ENCODE measurements around the gene PIGN.

The PIGN gene

GRCh38 chr18:61998957-61999356, 187.9 kb downstream of the PIGN start:
- no peak for DNase-seq (ENCODE audit: low spot score)

GRCh38 chr18:61998335-61998734, 188.5 kb downstream of the PIGN start:
- DNase-seq (ENCODE audit: low spot score), result no peak

- no peak for DNase-seq (ENCODE audit: low spot score)
Observed at GRCh38 chr18:61995618-61996017, 191.2 kb downstream of the PIGN start.

- DNase-seq (ENCODE audit: low spot score), result no peak
Observed at GRCh38 chr18:61993831-61994230, 193.0 kb downstream of the PIGN start.

GRCh38 chr18:61992923-61993322, 193.9 kb downstream of the PIGN start:
- no peak for DNase-seq (ENCODE audit: low spot score)

GRCh38 chr18:61992285-61992684, 194.6 kb downstream of the PIGN start:
- DNase-seq (ENCODE audit: low spot score), result no peak

- no peak for DNase-seq (ENCODE audit: low spot score)
Observed at GRCh38 chr18:61991836-61992235, 195.0 kb downstream of the PIGN start.

- no peak for DNase-seq (ENCODE audit: low spot score)
Observed at GRCh38 chr18:61991201-61991600, 195.7 kb downstream of the PIGN start.
